ENCODE results near the gene ARRDC5. TPM values are rescaled to one million over a fixed set of nuclear protein-coding genes. Genes with fewer than 3 reads are reported as not detected.
"Not testable (repeated sequence)": the region's sequence is repeated elsewhere in the genome, so short reads cannot be mapped to it uniquely, and the experiment has no call there.

The ARRDC5 gene
- 0.98 TPM for total RNA-seq

GRCh38 chr19:4902796-4903195, at the start of gene ARRDC5:
Gene ARRDC5, minus strand, starts transcription at chr19:4902896. Its CDS starts 71 bp downstream, at chr19:4902825.
- no peaks in the 10 kb centered on the region for H3K27me3 ChIP-seq
- no peaks in the 10 kb centered on the region for H3K4me1 ChIP-seq
- DNase-seq (ENCODE audit: extremely low spot score in 2 of 2) = no peak
- TF ChIP-seq POLR2AphosphoS5 (IDR thresholded peaks at IDR 0.05; ENCODE audit: insufficient read depth in 1 of 2, low read depth in 1 of 2) (no peak), CTCF (IDR thresholded peaks at IDR 0.05) (no peak), POLR2A (IDR thresholded peaks at IDR 0.05) (no peak)
- H3K9me3 ChIP-seq = no peaks in the 10 kb centered on the region
- no peak within 1 kb of the TSS for H3K4me3 ChIP-seq
- H3K36me3 ChIP-seq = no peaks in the 10 kb centered on the region
- no peak within 1 kb of the TSS for H3K27ac ChIP-seq
- intact Hi-C loops (cut with DNase I) = no loop called here

GRCh38 chr19:4951656-4952055, 49.0 kb upstream of the ARRDC5 start:
- Histone ChIP-seq H3K27ac (no peak overlapping the region), H3K4me3 (no peak overlapping the region), H3K36me3 (no peaks in the 10 kb centered on the region), H3K4me1 (no peaks in the 10 kb centered on the region), H3K9me3 (no peaks in the 10 kb centered on the region), H3K27me3 (no peaks in the 10 kb centered on the region)
- TF ChIP-seq CTCF (IDR thresholded peaks at IDR 0.05) (no peak), POLR2A (IDR thresholded peaks at IDR 0.05) (no peak), POLR2AphosphoS5 (IDR thresholded peaks at IDR 0.05; ENCODE audit: insufficient read depth in 1 of 2, low read depth in 1 of 2) (no peak)
- DNase-seq (ENCODE audit: extremely low spot score in 2 of 2) = no peak
- intact Hi-C loops (cut with DNase I) = no loop called here

GRCh38 chr19:4950650-4951049, 48.0 kb upstream of the ARRDC5 start:
- H3K4me3 ChIP-seq; H3K36me3 ChIP-seq; DNase-seq (ENCODE audit: extremely low spot score in 2 of 2); intact Hi-C loops (cut with DNase I); H3K4me1 ChIP-seq; H3K9me3 ChIP-seq; H3K27ac ChIP-seq; H3K27me3 ChIP-seq: not testable (repeated sequence)

- H3K4me3 ChIP-seq; intact Hi-C loops (cut with DNase I); DNase-seq (ENCODE audit: extremely low spot score in 2 of 2); H3K9me3 ChIP-seq; H3K36me3 ChIP-seq; H3K27ac ChIP-seq; H3K27me3 ChIP-seq; H3K4me1 ChIP-seq: not testable (repeated sequence)
Observed at GRCh38 chr19:4941638-4942169, 39.0 kb upstream of the ARRDC5 start.

GRCh38 chr19:4939466-4939865, 36.8 kb upstream of the ARRDC5 start:
- no peaks in the 10 kb centered on the region for H3K36me3 ChIP-seq
- no peaks in the 10 kb centered on the region for H3K27me3 ChIP-seq
- no peaks in the 10 kb centered on the region for H3K4me1 ChIP-seq
- no peak overlapping the region for H3K27ac ChIP-seq
- DNase-seq (ENCODE audit: extremely low spot score in 2 of 2) = no peak
- intact Hi-C loops (cut with DNase I) = no loop called here
- TF ChIP-seq POLR2A (IDR thresholded peaks at IDR 0.05) = no peak
- TF ChIP-seq POLR2AphosphoS5 (IDR thresholded peaks at IDR 0.05; ENCODE audit: insufficient read depth in 1 of 2, low read depth in 1 of 2) = no peak
- TF ChIP-seq CTCF (IDR thresholded peaks at IDR 0.05) = no peak
- no peaks in the 10 kb centered on the region for H3K9me3 ChIP-seq
- no peak overlapping the region for H3K4me3 ChIP-seq

GRCh38 chr19:4938461-4938860, 35.8 kb upstream of the ARRDC5 start:
- H3K4me3 ChIP-seq; H3K9me3 ChIP-seq; H3K4me1 ChIP-seq; H3K27ac ChIP-seq; H3K27me3 ChIP-seq; intact Hi-C loops (cut with DNase I); DNase-seq (ENCODE audit: extremely low spot score in 2 of 2); H3K36me3 ChIP-seq: not testable (repeated sequence)

GRCh38 chr19:4937060-4937459, 34.4 kb upstream of the ARRDC5 start:
- Histone ChIP-seq H3K4me3 (no peak overlapping the region), H3K27ac (no peak overlapping the region), H3K36me3 (no peaks in the 10 kb centered on the region), H3K27me3 (no peaks in the 10 kb centered on the region), H3K9me3 (no peaks in the 10 kb centered on the region), H3K4me1 (no peaks in the 10 kb centered on the region)
- intact Hi-C loops (cut with DNase I) = no loop called here
- TF ChIP-seq POLR2A (IDR thresholded peaks at IDR 0.05) (no peak), CTCF (IDR thresholded peaks at IDR 0.05) (no peak)
- no peak for DNase-seq (ENCODE audit: extremely low spot score in 2 of 2)
